ENCODE results near the gene PPIF. TPM values are rescaled to one million over a fixed set of nuclear protein-coding genes. Genes with fewer than 3 reads are reported as not detected.

PPIF gene
- total RNA-seq, 1 experiment from 2014 or later: 80.9 TPM

DNA sequence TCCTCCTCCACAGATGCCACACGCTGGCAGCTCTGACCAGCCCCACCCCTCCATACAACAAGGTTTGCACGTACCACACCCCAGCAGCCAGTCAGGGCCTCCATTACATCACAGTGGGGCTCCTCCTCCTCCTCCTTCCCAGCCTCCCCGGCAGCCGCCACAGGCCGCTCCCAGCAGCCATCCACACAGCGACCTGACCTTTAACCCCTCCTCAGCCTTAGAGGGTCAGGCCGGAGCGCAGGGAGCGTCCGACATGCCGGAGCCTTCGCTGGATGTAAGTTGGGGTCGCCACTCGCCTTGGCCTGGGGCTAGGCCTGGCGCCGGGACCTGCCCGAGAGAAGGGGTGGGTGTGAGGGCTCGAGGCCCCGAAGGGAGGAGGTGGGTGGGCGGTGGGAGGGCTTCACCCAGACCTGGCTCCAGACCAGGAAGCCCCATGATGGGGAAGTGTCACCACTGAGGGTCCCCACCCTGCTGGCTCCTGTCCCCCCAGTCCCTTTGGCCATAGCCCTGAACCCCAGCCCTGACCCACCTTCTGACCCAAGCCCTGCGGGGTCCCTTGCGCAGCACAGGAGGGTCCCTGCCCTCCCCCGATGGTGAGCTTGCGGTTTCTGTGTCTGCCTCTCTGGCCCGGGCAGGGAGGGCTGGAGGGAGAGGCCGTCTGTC lies 36.2 kb upstream of the PPIF start:
- TF ChIP-seq, protein P1, sequence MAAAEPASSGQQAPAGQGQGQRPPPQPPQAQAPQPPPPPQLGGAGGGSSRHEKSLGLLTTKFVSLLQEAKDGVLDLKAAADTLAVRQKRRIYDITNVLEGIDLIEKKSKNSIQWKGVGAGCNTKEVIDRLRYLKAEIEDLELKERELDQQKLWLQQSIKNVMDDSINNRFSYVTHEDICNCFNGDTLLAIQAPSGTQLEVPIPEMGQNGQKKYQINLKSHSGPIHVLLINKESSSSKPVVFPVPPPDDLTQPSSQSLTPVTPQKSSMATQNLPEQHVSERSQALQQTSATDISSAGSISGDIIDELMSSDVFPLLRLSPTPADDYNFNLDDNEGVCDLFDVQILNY (CRISPR knock-in tag; IDR thresholded peaks at IDR 0.05): no peak
- TF ChIP-seq ZNF396 (CRISPR knock-in tag; IDR thresholded peaks at IDR 0.05; ENCODE audit: borderline replicate concordance) (no peak), FOXP1 (CRISPR knock-in tag; IDR thresholded peaks at IDR 0.05; ENCODE audit: borderline replicate concordance) (no peak), ATF1 (CRISPR knock-in tag; IDR thresholded peaks at IDR 0.05) (no peak), CREB1 (CRISPR knock-in tag; IDR thresholded peaks at IDR 0.05) (no peak), TCF7 (CRISPR knock-in tag; IDR thresholded peaks at IDR 0.05; ENCODE audit: low read depth) (no peak), JAZF1 (CRISPR knock-in tag; IDR thresholded peaks at IDR 0.05) (no peak), ZNF416 (CRISPR knock-in tag; IDR thresholded peaks at IDR 0.05) (no peak), TP53 (CRISPR knock-in tag; IDR thresholded peaks at IDR 0.05) (no peak), NFE2L1 (CRISPR knock-in tag; IDR thresholded peaks at IDR 0.05) (no peak), NR1H2 (CRISPR knock-in tag; IDR thresholded peaks at IDR 0.05) (no peak), CTCF (IDR thresholded peaks at IDR 0.05) (no peak), ZBTB21 (CRISPR knock-in tag; IDR thresholded peaks at IDR 0.05; ENCODE audit: borderline replicate concordance) (no peak), ARID4B (CRISPR knock-in tag; IDR thresholded peaks at IDR 0.05; ENCODE audit: borderline replicate concordance) (no peak), GTF2I (CRISPR knock-in tag; conservative IDR thresholded peaks at IDR 0.05) (no peak)
- TF ChIP-seq, protein P2, sequence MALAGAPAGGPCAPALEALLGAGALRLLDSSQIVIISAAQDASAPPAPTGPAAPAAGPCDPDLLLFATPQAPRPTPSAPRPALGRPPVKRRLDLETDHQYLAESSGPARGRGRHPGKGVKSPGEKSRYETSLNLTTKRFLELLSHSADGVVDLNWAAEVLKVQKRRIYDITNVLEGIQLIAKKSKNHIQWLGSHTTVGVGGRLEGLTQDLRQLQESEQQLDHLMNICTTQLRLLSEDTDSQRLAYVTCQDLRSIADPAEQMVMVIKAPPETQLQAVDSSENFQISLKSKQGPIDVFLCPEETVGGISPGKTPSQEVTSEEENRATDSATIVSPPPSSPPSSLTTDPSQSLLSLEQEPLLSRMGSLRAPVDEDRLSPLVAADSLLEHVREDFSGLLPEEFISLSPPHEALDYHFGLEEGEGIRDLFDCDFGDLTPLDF (CRISPR knock-in tag; IDR thresholded peaks at IDR 0.05): no peak
- TF ChIP-seq, protein P3, sequence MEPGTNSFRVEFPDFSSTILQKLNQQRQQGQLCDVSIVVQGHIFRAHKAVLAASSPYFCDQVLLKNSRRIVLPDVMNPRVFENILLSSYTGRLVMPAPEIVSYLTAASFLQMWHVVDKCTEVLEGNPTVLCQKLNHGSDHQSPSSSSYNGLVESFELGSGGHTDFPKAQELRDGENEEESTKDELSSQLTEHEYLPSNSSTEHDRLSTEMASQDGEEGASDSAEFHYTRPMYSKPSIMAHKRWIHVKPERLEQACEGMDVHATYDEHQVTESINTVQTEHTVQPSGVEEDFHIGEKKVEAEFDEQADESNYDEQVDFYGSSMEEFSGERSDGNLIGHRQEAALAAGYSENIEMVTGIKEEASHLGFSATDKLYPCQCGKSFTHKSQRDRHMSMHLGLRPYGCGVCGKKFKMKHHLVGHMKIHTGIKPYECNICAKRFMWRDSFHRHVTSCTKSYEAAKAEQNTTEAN (CRISPR knock-in tag; IDR thresholded peaks at IDR 0.05): no peak
- Mint-ChIP-seq H3K27me3 (ENCODE audit: low read depth) (no peaks in the 10 kb centered on the region), H3K4me3 (no peak overlapping the region), H3K36me3 (peaks cover 11% of the 10 kb centered on the region), H3K9me3 (no peaks in the 10 kb centered on the region), H3K4me1 (no peaks in the 10 kb centered on the region; the same call in 1 of the 2 replicates), H3K27ac (peak overlapping the region; percentile 46)
- POLR2A ChIA-PET: no interaction called here
- CTCF ChIA-PET: no interaction called here
- no peak for DNase-seq (ENCODE audit: low spot score)
- ATAC-seq: no peak

Data from WTC11 (cell line).